ENCODE data around the gene JMJD7.

The JMJD7 gene
- 6.0 reads per million, percentile 23 among the genes with 10 or more reads in this experiment for total RNA-seq

GRCh38 chr15:41827880-41828806 lies at the start of gene JMJD7:
TSS of gene JMJD7 (plus strand) at chr15:41828092. CDS start at chr15:41828125, 33 bp downstream.
- DNase-seq, result peak; percentile 95

- no peak for DNase-seq
These were observed 49.4 kb upstream of the JMJD7 start for GRCh38 chr15:41778521-41778920.

- no peak for DNase-seq
These were observed 48.2 kb upstream of the JMJD7 start for GRCh38 chr15:41779662-41780157.

- DNase-seq, result no peak
These were observed 47.6 kb upstream of the JMJD7 start for GRCh38 chr15:41780266-41780665.

- DNase-seq, result no peak
These were observed 47.2 kb upstream of the JMJD7 start for GRCh38 chr15:41780727-41781126.

GRCh38 chr15:41782371-41783282 lies 45.3 kb upstream of the JMJD7 start:
- DNase-seq, result no peak

- DNase-seq, result no peak
These were observed 44.6 kb upstream of the JMJD7 start for GRCh38 chr15:41783296-41783695.

GRCh38 chr15:41788262-41788661 lies 39.6 kb upstream of the JMJD7 start:
- no peak for DNase-seq

- DNase-seq, result no peak
These were observed 38.7 kb upstream of the JMJD7 start for GRCh38 chr15:41789236-41789635.

- DNase-seq, result no peak
These were observed 38.2 kb upstream of the JMJD7 start for GRCh38 chr15:41789662-41790061.

- DNase-seq, result no peak
These were observed 37.7 kb upstream of the JMJD7 start for GRCh38 chr15:41790169-41790568.

GRCh38 chr15:41790756-41791546 lies 36.9 kb upstream of the JMJD7 start:
- DNase-seq, result no peak

- no peak for DNase-seq
These were observed 36.4 kb upstream of the JMJD7 start for GRCh38 chr15:41791547-41791937.

GRCh38 chr15:41792000-41792637 lies 35.8 kb upstream of the JMJD7 start:
- no peak for DNase-seq

GRCh38 chr15:41794081-41794480 lies 33.8 kb upstream of the JMJD7 start:
- no peak for DNase-seq

GRCh38 chr15:41795996-41796856 lies 31.7 kb upstream of the JMJD7 start:
- no peak for DNase-seq

GRCh38 chr15:41797201-41797944 lies 30.5 kb upstream of the JMJD7 start:
- DNase-seq, result no peak

GRCh38 chr15:41798607-41799487 lies 29.0 kb upstream of the JMJD7 start:
- no peak for DNase-seq

GRCh38 chr15:41799488-41799805 lies 28.4 kb upstream of the JMJD7 start:
- no peak for DNase-seq
